Nephron progenitor cell (in vitro differentiated cells): Measurements from ENCODE around the gene DHX15.

ENCODE experiments used
- DNase-seq: peaks from one replicate; pipeline ENCODE4 v3.0.0; 2021
- H3K27ac Mint-ChIP-seq: 2 replicates; pipeline ENCODE4 v1.8.0; 2021; ENCODE audit warnings: mild to moderate bottlenecking, moderate library complexity, mixed read lengths
- H3K27me3 Mint-ChIP-seq: 2 replicates; pipeline ENCODE4 v1.8.0; 2021; ENCODE audit warnings: mild to moderate bottlenecking, low read depth, mixed read lengths; ENCODE audit not compliant: poor library complexity
- H3K36me3 Mint-ChIP-seq: 2 replicates; pipeline ENCODE4 v1.8.0; 2021; ENCODE audit warnings: low read depth, mixed read lengths
- H3K4me1 Mint-ChIP-seq: 2 replicates; pipeline ENCODE4 v1.8.0; 2021; ENCODE audit warnings: mixed read lengths
- H3K4me3 Mint-ChIP-seq: 2 replicates; pipeline ENCODE4 v1.8.0; 2021; ENCODE audit warnings: mild to moderate bottlenecking, moderate library complexity, mixed read lengths
- H3K9me3 Mint-ChIP-seq: 2 replicates; pipeline ENCODE4 v1.8.0; 2021; ENCODE audit warnings: mild to moderate bottlenecking, moderate library complexity, mixed read lengths
- TF ChIP-seq, protein P1 (sequence below): fragments of 200-600 bp; sonication (generic); IDR thresholded peaks from 2 replicates; pipeline ENCODE4 v1.5.0; 2021; ENCODE audit warnings: antibody characterized with exemption

The DHX15 gene

DNA sequence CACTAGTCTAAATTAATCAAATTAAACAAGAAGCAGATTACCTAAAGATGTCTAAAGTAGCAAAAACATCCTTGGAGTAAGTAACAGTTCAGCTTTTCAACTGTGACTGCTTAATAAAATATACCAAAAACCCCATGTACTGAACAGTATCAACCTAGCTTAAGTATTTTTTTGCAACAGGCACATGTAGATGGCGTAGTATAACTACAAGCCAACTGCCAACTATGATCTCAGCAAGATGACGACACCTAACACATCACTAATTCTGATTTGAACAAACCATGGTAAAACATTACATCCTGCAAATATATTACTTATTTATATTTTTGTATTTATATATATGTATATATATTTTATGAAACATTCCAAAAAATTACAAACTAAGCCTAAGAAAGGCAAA is 24.5 kb downstream of the DHX15 start:
- Mint-ChIP-seq H3K36me3 (peaks cover 87% of the 10 kb centered on the region), H3K4me3 (no peak overlapping the region), H3K9me3 (peaks cover 19% of the 10 kb centered on the region), H3K27ac (peak overlapping the region; percentile 22), H3K4me1 (peaks cover 22% of the 10 kb centered on the region), H3K27me3 (no peaks in the 10 kb centered on the region)
- DNase-seq: no peak
- TF ChIP-seq, protein P1, sequence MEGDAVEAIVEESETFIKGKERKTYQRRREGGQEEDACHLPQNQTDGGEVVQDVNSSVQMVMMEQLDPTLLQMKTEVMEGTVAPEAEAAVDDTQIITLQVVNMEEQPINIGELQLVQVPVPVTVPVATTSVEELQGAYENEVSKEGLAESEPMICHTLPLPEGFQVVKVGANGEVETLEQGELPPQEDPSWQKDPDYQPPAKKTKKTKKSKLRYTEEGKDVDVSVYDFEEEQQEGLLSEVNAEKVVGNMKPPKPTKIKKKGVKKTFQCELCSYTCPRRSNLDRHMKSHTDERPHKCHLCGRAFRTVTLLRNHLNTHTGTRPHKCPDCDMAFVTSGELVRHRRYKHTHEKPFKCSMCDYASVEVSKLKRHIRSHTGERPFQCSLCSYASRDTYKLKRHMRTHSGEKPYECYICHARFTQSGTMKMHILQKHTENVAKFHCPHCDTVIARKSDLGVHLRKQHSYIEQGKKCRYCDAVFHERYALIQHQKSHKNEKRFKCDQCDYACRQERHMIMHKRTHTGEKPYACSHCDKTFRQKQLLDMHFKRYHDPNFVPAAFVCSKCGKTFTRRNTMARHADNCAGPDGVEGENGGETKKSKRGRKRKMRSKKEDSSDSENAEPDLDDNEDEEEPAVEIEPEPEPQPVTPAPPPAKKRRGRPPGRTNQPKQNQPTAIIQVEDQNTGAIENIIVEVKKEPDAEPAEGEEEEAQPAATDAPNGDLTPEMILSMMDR: no peak

DNA sequence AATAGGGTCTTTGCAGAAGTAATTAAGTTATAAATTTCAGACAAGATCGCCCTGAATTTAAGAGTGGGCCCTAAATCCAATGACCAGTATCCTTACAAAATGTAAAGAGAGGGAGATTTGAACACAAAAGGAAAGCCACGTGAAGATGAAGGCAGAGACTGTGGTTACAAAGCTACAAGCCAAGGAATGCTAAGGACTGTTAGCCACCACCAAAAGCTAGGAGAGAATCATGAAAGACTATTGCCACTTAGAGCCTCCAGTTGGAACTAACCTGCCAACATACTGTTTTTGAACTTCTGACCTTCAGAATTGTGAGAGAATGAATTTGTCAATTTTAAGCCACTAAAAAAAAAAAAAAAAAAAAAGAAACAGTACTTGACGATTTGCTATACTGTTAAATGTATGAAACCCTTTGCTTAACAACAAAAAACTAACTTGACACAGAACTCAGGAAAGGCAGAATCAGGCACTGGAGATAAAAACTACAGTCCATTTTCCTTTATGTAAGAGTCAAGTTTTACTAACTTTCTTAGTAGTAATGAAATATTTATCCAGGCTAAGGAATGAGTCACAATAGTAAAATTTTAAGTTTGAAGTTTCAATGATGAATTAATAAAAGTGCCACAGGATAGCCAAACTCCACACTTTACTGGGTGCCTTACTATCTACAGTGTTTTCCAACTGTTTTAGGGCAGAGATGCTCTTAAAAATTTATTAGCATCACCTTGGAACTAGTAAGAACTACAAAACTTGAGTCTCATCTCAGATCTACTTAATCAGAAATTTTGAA is 25.1 kb downstream of the DHX15 start:
- Mint-ChIP-seq H3K4me1 (peaks cover 22% of the 10 kb centered on the region), H3K27me3 (no peaks in the 10 kb centered on the region), H3K27ac (no peak overlapping the region), H3K36me3 (peaks cover 87% of the 10 kb centered on the region), H3K4me3 (no peak overlapping the region), H3K9me3 (peaks cover 15% of the 10 kb centered on the region)
- TF ChIP-seq, protein P1: no peak
- no peak for DNase-seq

DNA sequence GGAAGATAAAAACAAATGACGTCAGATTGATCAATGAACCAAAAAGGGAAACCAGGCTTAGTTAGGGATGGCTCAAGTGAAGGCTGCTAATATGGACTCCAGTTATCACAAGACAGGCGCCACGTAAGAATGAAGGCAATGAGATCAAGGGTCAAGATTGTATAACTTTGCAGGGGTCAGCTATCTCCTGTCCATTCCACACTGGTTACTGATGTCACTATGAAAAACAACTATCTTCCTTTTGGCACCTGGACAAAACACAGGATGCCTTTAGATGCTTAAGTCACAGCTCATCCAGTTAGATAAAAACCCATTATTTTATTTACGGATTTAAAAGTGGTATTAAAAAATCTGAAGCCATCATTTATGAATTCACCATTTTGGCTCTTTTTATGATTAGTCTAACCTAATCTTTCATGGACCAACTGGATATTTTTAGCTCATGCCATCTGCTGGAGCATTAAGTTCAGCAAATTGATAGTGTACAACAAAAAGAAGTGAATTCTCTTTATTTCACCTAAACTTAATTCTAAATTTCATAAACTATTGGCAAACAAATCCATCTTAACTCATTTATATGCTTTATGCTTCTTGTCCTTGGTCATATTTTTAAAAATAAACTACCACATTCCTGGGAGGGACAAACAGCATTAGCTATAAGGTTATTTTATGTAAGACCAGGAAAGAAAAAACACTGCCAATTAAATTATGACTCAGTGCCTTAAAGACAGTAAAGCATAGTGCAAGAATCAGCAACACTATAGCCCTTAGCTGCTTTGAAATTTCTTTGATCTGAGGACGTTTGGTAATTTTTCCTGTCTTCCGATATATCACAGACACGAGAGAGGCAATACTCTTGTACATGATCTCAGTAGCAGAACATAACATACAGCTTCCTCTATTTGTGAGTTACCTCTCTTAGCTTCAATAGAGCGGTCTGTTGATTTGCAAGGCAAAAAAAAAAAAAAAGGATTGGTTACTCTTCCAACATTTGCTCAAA is 27.0 kb downstream of the DHX15 start:
- Mint-ChIP-seq H3K27me3 (no peaks in the 10 kb centered on the region), H3K27ac (peak overlapping the region; percentile 34)
- no peak for DNase-seq

DNA sequence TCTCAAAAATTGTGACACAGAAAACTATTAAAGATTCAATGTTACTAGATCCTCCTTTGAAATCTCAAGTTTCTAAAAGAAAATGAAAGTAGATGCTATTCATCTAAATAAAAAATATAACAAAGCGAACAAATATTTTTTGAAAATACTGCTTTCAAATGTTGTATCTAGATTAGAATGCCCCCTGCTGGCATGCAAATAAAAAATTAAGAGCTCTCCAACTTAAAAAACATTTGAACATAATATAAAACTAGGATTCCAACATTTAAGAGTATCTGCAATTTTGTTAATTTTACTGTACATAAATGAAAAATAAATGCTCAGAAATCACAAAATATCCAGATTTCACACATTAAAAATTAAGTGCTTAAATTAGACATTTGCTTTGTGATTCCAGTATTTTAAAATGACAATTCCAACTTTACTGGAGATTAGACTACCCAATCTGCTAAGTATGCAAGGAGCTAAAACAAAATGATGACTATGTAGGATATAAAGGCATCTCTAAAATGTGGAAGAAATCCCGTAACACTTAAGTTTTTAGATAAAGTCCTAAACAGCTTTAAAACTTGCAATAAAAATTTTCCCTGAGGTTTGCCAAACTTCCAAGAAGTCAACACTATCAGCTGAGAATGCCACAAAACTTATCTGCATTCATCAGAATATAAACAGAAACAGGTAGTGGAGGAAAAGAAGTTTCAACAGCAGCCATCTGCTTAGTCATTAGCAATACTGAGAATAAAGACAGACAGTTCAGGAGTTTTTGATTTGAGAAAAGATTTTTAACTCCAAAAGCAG is 32.7 kb downstream of the DHX15 start:
- Mint-ChIP-seq H3K9me3 (no peaks in the 10 kb centered on the region), H3K4me3 (no peak overlapping the region), H3K36me3 (peaks cover 66% of the 10 kb centered on the region), H3K27me3 (no peaks in the 10 kb centered on the region), H3K4me1 (peaks cover 2% of the 10 kb centered on the region), H3K27ac (peak overlapping the region; percentile 42)
- TF ChIP-seq, protein P1: no peak
- no peak for DNase-seq

More for the DNA sequence above, 27.0 kb downstream of the DHX15 start:
- Mint-ChIP-seq H3K4me1 (peaks cover 22% of the 10 kb centered on the region), H3K36me3 (peaks cover 80% of the 10 kb centered on the region), H3K4me3 (no peak overlapping the region), H3K9me3 (peaks cover 10% of the 10 kb centered on the region)
- TF ChIP-seq, protein P1: no peak

DNA sequence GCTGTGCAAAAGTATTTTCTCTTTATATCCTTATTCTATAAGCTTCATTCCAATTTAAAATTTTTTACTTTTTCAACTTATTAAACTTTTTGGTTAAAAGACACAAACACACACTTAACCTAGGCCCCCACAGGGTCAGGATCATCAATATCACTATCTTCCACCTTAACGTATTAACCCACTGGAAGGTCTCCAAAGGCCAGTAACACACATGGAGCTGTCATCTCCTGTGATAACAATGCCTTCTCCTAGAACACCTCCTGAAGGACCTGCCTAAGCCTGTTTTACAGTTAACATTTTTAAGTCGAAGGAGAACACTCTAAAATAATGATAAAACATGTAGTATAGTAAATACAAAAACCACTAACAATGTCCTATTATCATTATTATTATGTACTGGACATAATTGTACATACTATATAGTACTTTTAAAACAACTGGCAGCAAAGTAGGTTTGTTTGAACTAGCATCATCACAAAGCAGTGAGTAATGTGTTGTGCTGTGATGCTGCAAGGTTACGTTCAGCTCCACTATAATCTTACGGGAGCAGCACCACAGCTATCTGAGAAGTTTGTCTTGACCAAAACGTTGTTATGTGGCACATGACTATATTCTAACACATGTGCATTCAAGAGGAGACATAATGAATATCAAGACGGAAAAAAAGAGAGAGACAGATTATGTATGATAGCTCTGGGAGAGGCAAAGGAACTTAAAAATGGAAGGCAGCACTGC is 33.7 kb downstream of the DHX15 start:
- H3K27me3 Mint-ChIP-seq: no peaks in the 10 kb centered on the region
- H3K36me3 Mint-ChIP-seq: peaks cover 61% of the 10 kb centered on the region
- H3K27ac Mint-ChIP-seq: peak overlapping the region; percentile 55
- H3K4me1 Mint-ChIP-seq: no peaks in the 10 kb centered on the region
- no peak overlapping the region for H3K4me3 Mint-ChIP-seq
- no peak for DNase-seq
- TF ChIP-seq, protein P1: no peak
- no peaks in the 10 kb centered on the region for H3K9me3 Mint-ChIP-seq
